ENCODE measurements around the gene C20orf144. TPM values are rescaled to one million over a fixed set of nuclear protein-coding genes. Genes with fewer than 3 reads are reported as not detected.
A peak's percentile ranks its signal among the peaks of the same experiment; 100 is the strongest.

The C20orf144 gene
- total RNA-seq, 4 donors from 2014 or later: not detected

- 81 to 95% methylated on average over 3 to 4 of the region's 5 CpGs for WGBS, 2 donors
- no peak for TF ChIP-seq POLR2A (IDR thresholded peaks at IDR 0.05)
- TF ChIP-seq, protein P1, sequence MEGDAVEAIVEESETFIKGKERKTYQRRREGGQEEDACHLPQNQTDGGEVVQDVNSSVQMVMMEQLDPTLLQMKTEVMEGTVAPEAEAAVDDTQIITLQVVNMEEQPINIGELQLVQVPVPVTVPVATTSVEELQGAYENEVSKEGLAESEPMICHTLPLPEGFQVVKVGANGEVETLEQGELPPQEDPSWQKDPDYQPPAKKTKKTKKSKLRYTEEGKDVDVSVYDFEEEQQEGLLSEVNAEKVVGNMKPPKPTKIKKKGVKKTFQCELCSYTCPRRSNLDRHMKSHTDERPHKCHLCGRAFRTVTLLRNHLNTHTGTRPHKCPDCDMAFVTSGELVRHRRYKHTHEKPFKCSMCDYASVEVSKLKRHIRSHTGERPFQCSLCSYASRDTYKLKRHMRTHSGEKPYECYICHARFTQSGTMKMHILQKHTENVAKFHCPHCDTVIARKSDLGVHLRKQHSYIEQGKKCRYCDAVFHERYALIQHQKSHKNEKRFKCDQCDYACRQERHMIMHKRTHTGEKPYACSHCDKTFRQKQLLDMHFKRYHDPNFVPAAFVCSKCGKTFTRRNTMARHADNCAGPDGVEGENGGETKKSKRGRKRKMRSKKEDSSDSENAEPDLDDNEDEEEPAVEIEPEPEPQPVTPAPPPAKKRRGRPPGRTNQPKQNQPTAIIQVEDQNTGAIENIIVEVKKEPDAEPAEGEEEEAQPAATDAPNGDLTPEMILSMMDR (IDR thresholded peaks at IDR 0.05): no peak
Measured at GRCh38 chr20:33681288-33681687, 19.2 kb downstream of the C20orf144 start.

DNA sequence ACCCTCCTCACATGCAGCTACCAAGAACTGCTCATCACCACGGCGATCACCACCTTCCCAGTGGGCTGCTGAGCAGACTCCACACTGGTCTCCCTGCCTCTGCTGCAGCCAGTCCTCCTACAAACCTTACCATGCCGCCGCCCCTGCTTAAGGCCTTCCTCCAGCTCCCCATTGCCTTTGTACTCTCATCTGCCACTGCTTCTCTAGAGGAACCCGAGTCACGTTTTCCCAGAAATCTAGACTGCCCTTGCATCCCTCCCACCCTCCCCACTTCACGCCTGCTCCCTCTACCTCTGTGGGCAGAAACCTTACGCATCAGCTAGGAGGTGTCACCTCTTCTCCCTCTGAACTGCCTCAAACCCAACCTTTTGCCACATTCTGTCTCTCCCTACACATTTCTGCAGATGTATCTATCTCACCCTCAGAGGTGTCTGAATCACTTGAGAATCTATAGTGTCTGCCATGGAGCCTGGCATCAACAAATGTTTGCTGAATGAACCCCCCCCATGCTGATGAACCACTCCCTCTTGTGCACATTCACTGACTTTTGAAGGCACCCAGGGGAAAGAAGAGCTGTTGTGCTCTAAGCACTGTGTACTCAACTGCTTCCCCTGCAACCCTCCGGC lies 19.7 kb downstream of the C20orf144 start:
- 79% methylated on average over 9 of the region's 9 CpGs for WGBS, 2 donors
- H3K27ac ChIP-seq: no peak overlapping the region
- H3K4me3 ChIP-seq: no peak overlapping the region
- intact Hi-C loops (cut with DNase I): no loop called here
- TF ChIP-seq POLR2A (IDR thresholded peaks at IDR 0.05): no peak
- TF ChIP-seq, protein P1 (IDR thresholded peaks at IDR 0.05): no peak
- peaks cover 13 to 37% (median 17%) of the 10 kb centered on the region in 3 donors for H3K4me1 ChIP-seq
- no peaks in the 10 kb centered on the region for H3K36me3 ChIP-seq
- DNase-seq: no peak
- no peaks in the 10 kb centered on the region for H3K27me3 ChIP-seq
- H3K9me3 ChIP-seq: no peaks in the 10 kb centered on the region

More at GRCh38 chr20:33681288-33681687, 19.2 kb downstream of the C20orf144 start:
- intact Hi-C loops (cut with DNase I): no loop called here
- Histone ChIP-seq H3K27ac (no peak overlapping the region), H3K9me3 (no peaks in the 10 kb centered on the region), H3K27me3 (no peaks in the 10 kb centered on the region), H3K36me3 (no peaks in the 10 kb centered on the region), H3K4me1 (peaks cover 12 to 38% (median 17%) of the 10 kb centered on the region in 3 donors), H3K4me3 (no peak overlapping the region)
- DNase-seq: no peak

GRCh38 chr20:33684533-33685327 lies 22.6 kb downstream of the C20orf144 start:
- H3K27ac ChIP-seq: peak overlapping the region; percentile 76 to 90 (median 83)
- no peaks in the 10 kb centered on the region for H3K36me3 ChIP-seq
- intact Hi-C loops (cut with DNase I): no loop called here
- H3K4me3 ChIP-seq: peak overlapping the region; percentile 38 to 70 (median 52)
- WGBS, 2 donors: 41 to 44% methylated on average over 7 of the region's 10 CpGs
- TF ChIP-seq, protein P1 (IDR thresholded peaks at IDR 0.05): no peak
- no peak for TF ChIP-seq POLR2A (IDR thresholded peaks at IDR 0.05)
- no peaks in the 10 kb centered on the region for H3K9me3 ChIP-seq
- H3K27me3 ChIP-seq: no peaks in the 10 kb centered on the region
- H3K4me1 ChIP-seq: peaks cover 15 to 28% (median 17%) of the 10 kb centered on the region in 3 donors
- DNase-seq: no peak

DNA sequence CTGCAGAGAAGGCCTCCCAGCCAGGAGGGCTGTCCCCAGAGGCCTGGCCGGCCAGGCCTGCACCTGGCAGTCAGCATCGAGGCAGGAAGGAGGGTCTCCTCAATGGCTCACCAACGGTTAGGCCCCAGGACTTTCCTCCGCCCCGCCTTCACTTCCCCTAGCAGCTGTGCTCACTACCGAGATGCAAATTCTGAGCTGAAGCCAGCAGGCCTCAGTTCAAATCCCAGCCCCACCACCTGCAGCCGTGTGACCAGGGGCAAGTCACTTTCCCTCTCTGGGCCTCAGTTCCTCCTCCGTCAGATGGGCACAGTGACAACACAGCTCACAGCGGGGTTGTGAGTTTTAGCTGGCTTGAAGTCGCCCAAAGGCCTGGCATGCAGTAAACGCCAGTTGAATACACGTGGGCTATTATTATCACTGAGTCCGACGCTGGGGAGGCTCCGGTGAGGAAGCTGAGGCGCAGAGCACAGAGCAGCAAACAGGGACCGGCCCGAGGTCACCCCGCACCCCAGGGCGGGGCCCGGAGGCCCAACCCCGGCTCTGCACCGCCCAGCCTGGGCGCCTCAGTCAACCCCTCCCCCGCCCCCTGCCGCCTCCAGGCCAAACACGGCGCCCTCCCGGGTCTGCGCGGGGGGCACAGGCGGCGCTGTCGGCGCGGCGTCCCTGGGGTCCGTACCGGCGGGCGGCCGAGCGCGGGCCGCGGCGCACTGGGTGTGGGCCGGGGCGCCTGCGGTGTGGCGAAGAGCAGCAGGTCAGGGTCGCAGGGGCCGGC lies 23.4 kb downstream of the C20orf144 start:
- no peak for DNase-seq
- H3K4me3 ChIP-seq: peak overlapping the region; percentile 38 to 70 (median 52)
- intact Hi-C loops (cut with DNase I): no loop called here
- H3K9me3 ChIP-seq: no peaks in the 10 kb centered on the region
- TF ChIP-seq, protein P1 (IDR thresholded peaks at IDR 0.05): no peak
- TF ChIP-seq POLR2A (IDR thresholded peaks at IDR 0.05): peak in 1 of 4 donors; percentile 2
- no peaks in the 10 kb centered on the region for H3K36me3 ChIP-seq
- WGBS, 2 donors: 4% methylated on average over 13 of the region's 53 CpGs; no CpG with 5 or more reads in 1 of the 2 donors
- H3K27ac ChIP-seq: peak overlapping the region; percentile 76 to 90 (median 83)
- no peaks in the 10 kb centered on the region for H3K27me3 ChIP-seq
- peaks cover 15 to 28% (median 17%) of the 10 kb centered on the region in 3 donors for H3K4me1 ChIP-seq

All from esophagus squamous epithelium (tissue), 5 donors.